Measurements from ENCODE around the gene FEM1C.

FEM1C gene

DNA sequence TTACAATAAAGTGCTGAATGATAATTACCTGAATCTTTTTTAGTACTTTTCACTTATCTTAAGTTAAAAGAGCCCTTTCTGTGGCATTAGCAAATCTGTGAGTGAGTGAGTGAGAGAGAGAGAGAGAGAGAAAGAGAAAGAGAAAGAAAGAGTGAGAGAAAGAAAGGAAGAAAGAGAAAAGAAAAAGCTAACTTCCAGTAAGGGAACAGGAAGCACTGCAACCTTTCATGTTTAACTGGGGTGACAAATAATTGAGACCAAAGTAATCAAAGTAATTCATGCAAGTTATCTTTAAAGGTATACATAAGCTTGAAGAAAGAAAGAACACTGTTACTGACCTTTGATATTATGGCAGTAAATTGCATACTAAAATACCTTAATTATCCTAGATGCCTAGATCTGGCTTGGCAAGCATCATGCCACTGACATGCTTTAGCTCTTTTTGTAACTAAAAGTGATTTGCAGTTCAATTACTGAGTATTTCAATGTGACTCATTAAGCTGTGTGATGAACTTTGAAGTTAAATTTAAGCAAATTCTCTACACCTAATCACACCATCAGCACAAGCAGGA, 21.7 kb downstream of the FEM1C start:
- TF ChIP-seq, protein P1, sequence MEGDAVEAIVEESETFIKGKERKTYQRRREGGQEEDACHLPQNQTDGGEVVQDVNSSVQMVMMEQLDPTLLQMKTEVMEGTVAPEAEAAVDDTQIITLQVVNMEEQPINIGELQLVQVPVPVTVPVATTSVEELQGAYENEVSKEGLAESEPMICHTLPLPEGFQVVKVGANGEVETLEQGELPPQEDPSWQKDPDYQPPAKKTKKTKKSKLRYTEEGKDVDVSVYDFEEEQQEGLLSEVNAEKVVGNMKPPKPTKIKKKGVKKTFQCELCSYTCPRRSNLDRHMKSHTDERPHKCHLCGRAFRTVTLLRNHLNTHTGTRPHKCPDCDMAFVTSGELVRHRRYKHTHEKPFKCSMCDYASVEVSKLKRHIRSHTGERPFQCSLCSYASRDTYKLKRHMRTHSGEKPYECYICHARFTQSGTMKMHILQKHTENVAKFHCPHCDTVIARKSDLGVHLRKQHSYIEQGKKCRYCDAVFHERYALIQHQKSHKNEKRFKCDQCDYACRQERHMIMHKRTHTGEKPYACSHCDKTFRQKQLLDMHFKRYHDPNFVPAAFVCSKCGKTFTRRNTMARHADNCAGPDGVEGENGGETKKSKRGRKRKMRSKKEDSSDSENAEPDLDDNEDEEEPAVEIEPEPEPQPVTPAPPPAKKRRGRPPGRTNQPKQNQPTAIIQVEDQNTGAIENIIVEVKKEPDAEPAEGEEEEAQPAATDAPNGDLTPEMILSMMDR (IDR thresholded peaks at IDR 0.05; ENCODE audit: extremely low read depth, missing control alignments), result no peak

DNA sequence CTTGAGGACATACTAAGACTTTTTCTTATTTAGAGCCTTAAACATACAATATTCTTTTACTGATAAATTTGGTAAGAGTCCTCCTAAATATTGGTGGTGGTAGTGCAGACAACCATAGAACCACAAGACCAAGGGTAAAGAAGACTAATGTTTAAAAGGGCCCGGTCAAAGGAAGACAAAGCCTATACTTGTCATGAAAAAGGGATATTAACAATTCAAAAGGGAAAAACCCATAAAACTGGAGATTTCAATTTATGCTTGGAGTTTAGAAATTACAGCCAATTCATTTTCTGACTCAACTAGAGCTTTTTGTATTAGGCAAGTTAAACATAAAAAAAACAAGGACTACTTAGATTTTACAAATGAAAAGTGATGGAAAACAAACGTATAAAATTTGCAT, 24.4 kb downstream of the FEM1C start:
- DNase-seq (ENCODE audit: low spot score), result no peak
- TF ChIP-seq, protein P1 (IDR thresholded peaks at IDR 0.05; ENCODE audit: extremely low read depth, missing control alignments), result no peak

More for the DNA sequence above, 21.7 kb downstream of the FEM1C start:
- no peak for DNase-seq (ENCODE audit: low spot score)

DNA sequence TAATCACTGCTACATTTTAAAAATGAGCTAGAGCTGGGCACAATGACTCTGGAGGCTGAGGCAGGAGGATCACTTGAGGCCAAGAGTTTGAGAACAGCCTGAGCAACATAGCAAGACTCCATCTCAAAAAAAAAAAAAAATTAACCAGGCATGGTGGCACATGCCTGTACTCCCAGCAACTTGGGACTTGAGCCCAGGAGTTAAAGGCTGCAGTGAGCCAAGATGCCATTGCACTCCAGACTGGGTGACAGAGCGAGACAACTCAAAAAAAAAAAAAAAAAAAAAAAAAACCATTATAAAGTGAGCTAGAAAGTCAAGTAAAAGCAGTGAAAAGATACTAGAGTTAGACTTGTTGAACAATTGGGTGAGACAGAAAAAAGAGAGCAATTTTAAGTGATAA, 28.2 kb downstream of the FEM1C start:
- TF ChIP-seq, protein P1 (IDR thresholded peaks at IDR 0.05; ENCODE audit: extremely low read depth, missing control alignments), result no peak
- DNase-seq (ENCODE audit: low spot score), result no peak

DNA sequence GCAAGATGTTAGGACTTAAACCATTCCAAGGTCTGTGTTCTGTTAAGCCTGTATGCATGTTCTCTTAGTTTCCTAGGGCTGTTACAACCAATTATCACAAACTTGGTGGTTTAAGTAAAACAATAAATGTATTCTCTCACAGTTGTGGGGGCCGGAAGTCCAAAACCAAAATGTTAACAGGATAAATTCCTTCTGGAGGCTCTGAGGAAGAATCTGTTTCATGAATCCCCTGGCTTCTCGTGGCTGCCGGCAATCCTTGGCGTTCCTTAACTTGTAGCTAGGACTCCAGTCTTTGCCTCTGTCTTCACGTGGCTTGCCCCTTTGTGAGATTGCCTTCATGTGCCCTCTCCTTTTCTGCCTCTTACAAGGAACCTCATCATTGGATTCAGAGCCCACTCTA, 30.4 kb downstream of the FEM1C start:
- DNase-seq (ENCODE audit: low spot score), result no peak
- TF ChIP-seq, protein P1 (IDR thresholded peaks at IDR 0.05; ENCODE audit: extremely low read depth, missing control alignments), result no peak

DNA sequence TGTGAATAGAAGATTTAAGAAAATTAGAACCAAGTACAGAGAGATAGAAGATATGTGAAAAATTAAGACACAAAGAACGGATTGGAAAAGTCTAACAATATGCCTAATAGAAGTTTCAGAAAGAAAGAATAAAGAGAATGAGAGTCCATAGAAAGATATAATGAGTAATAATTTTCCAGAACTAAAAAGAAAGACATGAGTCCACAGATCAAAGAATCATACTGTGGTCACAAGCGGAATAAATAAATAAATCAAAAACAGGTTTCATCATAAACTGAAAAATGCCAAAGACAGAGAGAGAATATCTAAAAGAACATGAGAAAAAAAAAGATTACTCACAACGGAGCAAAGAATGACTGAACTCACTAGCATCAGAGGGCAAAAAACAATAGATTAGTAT, 32.9 kb downstream of the FEM1C start:
- TF ChIP-seq, protein P1 (IDR thresholded peaks at IDR 0.05; ENCODE audit: extremely low read depth, missing control alignments), result no peak

DNA sequence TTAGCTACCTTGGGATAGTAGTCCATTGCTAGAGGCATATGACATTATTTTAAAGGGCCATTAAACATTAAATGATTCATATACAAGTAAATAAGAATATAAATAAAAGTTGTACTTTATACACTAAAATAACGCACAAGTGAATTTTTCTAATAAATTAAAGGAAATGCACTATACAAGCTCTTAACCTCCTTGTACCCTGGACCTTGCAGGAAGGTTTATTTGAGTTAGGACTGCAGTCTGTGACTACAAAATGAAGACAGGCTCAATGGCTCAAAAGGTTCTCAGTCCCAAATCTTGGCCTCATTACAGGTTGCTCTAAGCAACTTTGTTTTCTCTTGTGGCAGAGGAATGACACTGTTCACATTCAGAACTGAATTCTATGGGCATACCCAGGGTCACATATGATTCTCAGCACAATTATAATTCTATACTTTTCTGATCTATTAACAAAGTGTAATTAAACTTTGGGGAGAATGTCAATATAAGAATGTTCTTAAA, 34.4 kb downstream of the FEM1C start:
- TF ChIP-seq, protein P1 (IDR thresholded peaks at IDR 0.05; ENCODE audit: extremely low read depth, missing control alignments), result no peak

More for the DNA sequence above, 32.9 kb downstream of the FEM1C start:
- no peak for DNase-seq (ENCODE audit: low spot score)

DNA sequence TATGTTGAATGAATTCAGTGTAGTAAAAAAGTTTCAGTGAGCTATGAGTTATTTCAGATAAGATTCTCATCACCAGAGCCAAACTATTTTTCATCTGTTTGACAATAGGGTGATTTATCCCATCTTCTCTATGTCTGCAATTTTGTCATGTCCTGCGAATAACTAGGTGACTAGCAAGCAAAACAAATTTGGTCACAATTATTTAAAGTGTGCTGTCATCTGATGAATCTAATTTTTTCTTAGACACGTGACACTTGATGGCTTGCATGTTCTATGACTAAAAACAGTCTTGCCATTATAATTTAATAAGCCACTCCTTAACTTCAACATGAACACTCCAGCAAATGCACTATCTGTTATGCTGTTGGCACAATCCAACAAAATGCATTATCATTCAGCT, 35.0 kb downstream of the FEM1C start:
- no peak for DNase-seq (ENCODE audit: low spot score)

More for the DNA sequence above, 34.4 kb downstream of the FEM1C start:
- DNase-seq (ENCODE audit: low spot score), result no peak

More for the DNA sequence above, 35.0 kb downstream of the FEM1C start:
- TF ChIP-seq, protein P1 (IDR thresholded peaks at IDR 0.05; ENCODE audit: extremely low read depth, missing control alignments), result no peak
